HL-60 (cell line): ENCODE results near the gene CEP164.

Experiments
- DNase-seq, 2 experiments: peaks; one replicate each; pipeline ENCODE4 v3.0.0-alpha.2; 2010 to 2020; ENCODE audit warnings: low read depth in 1 of 2, low spot score in 1 of 2
- H3K27ac ChIP-seq: fragments of 250-450 bp; sonication (Bioruptor Pico); replicated peaks from 2 replicates; pipeline ENCODE4 v1.5.1; 2020; ENCODE audit warnings: mild to moderate bottlenecking, moderate library complexity
- H3K27me3 ChIP-seq: fragments of 250-450 bp; sonication (Bioruptor Pico); 2 replicates; pipeline ENCODE4 v1.5.1; 2021; ENCODE audit warnings: mild to moderate bottlenecking, moderate library complexity; ENCODE audit not compliant: insufficient read depth, poor library complexity, severe bottlenecking
- H3K4me3 ChIP-seq: replicated peaks from 2 replicates; pipeline ENCODE4 v1.5.1; 2011; ENCODE audit warnings: mild to moderate bottlenecking, control low read depth, low read length; ENCODE audit not compliant: insufficient read depth
- CTCF ChIP-seq: IDR thresholded peaks from one replicate; pipeline ENCODE4 v1.5.1; 2011; ENCODE audit warnings: low read length, control low read depth, inconsistent platforms; ENCODE audit not compliant: insufficient read depth
- GABPA ChIP-seq: IDR thresholded peaks from 2 replicates; pipeline ENCODE4 v1.6.1; 2012; ENCODE audit warnings: low read depth
- POLR2AphosphoS5 ChIP-seq: IDR thresholded peaks from 2 replicates; pipeline ENCODE4 v1.6.1; 2012; ENCODE audit warnings: low read depth
- REST ChIP-seq: IDR thresholded peaks from 2 replicates; pipeline ENCODE4 v1.6.1; 2012; ENCODE audit warnings: low read depth; ENCODE audit not compliant: insufficient replicate concordance
- SPI1 ChIP-seq: IDR thresholded peaks from 2 replicates; pipeline ENCODE4 v1.6.1; 2012; ENCODE audit warnings: low read depth, mild to moderate bottlenecking, borderline replicate concordance

The CEP164 gene

GRCh38 chr11:117300283-117300663 lies 27.4 kb upstream of the CEP164 start:
- no peaks in the 10 kb centered on the region for H3K27me3 ChIP-seq
- no peak overlapping the region for H3K27ac ChIP-seq
- DNase-seq: no peak
- H3K4me3 ChIP-seq: no peak overlapping the region
- TF ChIP-seq CTCF: no peak
- no peak for TF ChIP-seq POLR2AphosphoS5
- TF ChIP-seq GABPA: no peak
- no peak for TF ChIP-seq SPI1
- TF ChIP-seq REST: no peak

- no peak for DNase-seq
- Histone ChIP-seq H3K27me3 (no peaks in the 10 kb centered on the region), H3K27ac (no peak overlapping the region), H3K4me3 (no peak overlapping the region)
- TF ChIP-seq POLR2AphosphoS5 (no peak), CTCF (no peak), REST (no peak), SPI1 (no peak), GABPA (no peak)
Measured at GRCh38 chr11:117300773-117301172, 26.9 kb upstream of the CEP164 start.

- no peaks in the 10 kb centered on the region for H3K27me3 ChIP-seq
- H3K4me3 ChIP-seq: no peak overlapping the region
- no peak overlapping the region for H3K27ac ChIP-seq
- no peak for TF ChIP-seq POLR2AphosphoS5
- no peak for TF ChIP-seq SPI1
- TF ChIP-seq GABPA: no peak
- TF ChIP-seq CTCF: no peak
- TF ChIP-seq REST: no peak
- DNase-seq: no peak
Measured at GRCh38 chr11:117302228-117302627, 25.4 kb upstream of the CEP164 start.
